Retinal pigment epithelial cell (primary cell): ENCODE measurements around the gene SLC25A22.

ENCODE experiments used
- DNase-seq: peaks from one replicate; pipeline ENCODE4 v3.0.0-alpha.2; 2010; ENCODE audit warnings: low read depth
- H3K4me3 ChIP-seq: 2 replicates; pipeline ENCODE4 v1.5.1; 2011; ENCODE audit warnings: mild to moderate bottlenecking, low read length, control low read depth, moderate library complexity
- TF ChIP-seq, protein P1 (sequence below): conservative IDR thresholded peaks from 2 replicates; pipeline ENCODE4 v1.5.1; 2011; ENCODE audit warnings: low read depth, low read length, control low read depth, inconsistent platforms

SLC25A22 gene

DNA sequence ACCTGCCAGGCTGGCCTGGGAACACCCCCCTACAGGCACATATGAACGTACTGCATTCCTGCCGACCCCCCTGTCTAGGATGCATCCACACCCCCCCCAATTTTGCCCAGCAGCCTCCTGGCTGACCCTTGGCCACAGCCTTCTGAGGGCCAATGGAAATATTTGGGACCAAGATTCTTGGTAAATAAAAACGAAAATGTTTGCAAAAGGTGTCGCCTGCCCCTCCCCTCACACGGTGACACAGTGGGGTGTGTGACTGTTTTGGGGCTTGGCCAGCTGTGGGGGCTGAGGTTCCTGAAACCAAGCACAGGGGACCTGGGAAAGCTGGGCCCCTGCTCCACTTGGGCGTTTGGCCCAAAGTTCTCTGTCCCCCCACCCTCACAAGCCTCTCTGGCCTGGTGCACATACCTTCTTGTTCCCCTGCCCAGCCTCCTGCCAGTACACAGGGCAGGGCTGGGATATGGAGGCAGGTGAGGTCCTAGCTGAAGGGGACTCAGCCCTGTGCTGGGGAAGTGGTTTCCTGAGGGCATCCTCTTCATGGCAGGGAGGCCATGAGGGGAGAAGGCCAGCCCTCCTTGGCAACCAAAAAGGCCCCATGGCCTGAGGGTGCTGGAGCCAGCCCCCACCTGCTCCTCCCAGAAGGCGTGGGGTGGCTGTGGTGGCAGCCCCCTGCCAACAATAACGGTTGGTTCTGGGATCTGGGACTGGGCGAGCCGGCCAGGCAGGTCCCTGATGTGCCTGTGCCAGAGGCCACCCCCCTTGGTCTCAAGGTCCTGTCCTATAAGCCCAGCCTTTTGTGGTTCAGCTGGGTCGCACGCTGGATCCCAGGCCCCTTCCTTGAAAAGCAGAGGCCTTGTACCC, 27.5 kb upstream of the SLC25A22 start:
- TF ChIP-seq, protein P1, sequence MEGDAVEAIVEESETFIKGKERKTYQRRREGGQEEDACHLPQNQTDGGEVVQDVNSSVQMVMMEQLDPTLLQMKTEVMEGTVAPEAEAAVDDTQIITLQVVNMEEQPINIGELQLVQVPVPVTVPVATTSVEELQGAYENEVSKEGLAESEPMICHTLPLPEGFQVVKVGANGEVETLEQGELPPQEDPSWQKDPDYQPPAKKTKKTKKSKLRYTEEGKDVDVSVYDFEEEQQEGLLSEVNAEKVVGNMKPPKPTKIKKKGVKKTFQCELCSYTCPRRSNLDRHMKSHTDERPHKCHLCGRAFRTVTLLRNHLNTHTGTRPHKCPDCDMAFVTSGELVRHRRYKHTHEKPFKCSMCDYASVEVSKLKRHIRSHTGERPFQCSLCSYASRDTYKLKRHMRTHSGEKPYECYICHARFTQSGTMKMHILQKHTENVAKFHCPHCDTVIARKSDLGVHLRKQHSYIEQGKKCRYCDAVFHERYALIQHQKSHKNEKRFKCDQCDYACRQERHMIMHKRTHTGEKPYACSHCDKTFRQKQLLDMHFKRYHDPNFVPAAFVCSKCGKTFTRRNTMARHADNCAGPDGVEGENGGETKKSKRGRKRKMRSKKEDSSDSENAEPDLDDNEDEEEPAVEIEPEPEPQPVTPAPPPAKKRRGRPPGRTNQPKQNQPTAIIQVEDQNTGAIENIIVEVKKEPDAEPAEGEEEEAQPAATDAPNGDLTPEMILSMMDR: no peak
- DNase-seq: no peak
- no peak overlapping the region for H3K4me3 ChIP-seq

- no peak overlapping the region for H3K4me3 ChIP-seq
- no peak for DNase-seq
- TF ChIP-seq, protein P1: no peak
These were observed 26.9 kb upstream of the SLC25A22 start for GRCh38 chr11:824942-825341.

GRCh38 chr11:824292-824880, 26.3 kb upstream of the SLC25A22 start:
- H3K4me3 ChIP-seq: no peak overlapping the region
- TF ChIP-seq, protein P1: no peak
- DNase-seq: no peak

- TF ChIP-seq, protein P1: no peak
These were observed 25.6 kb upstream of the SLC25A22 start for GRCh38 chr11:823441-824291.

GRCh38 chr11:821512-822371, 23.7 kb upstream of the SLC25A22 start:
- no peak overlapping the region for H3K4me3 ChIP-seq
- TF ChIP-seq, protein P1: no peak
- no peak for DNase-seq

More at GRCh38 chr11:823441-824291, 25.6 kb upstream of the SLC25A22 start:
- no peak for DNase-seq
- no peak overlapping the region for H3K4me3 ChIP-seq
